MCF 10A (cell line): ENCODE data around the gene PRSS50. TPM values are rescaled to one million over a fixed set of nuclear protein-coding genes. Genes with fewer than 3 reads are reported as not detected.

Experiments used
- BruUV-seq: library from RNA; stranded (reverse); fragments of 400-500 nt; replicated peaks from 2 replicates; lab custom pipeline; 2021; lab: Mats Ljungman, UMichigan
- CTCF ChIA-PET: fragments of 300-600 bp; sonication (Branson Sonifier 250); formaldehyde crosslinking; extraction: SDS; loops from one replicate; lab custom pipeline; 2021; ENCODE audit warnings: antibody characterized with exemption, inconsistent platforms; lab: Yijun Ruan, JAX
- POLR2A ChIA-PET: fragments of 300-600, 350-650 bp; sonication (Branson Sonifier 250); formaldehyde crosslinking; extraction: SDS; loops from one replicate; lab custom pipeline; 2020; ENCODE audit warnings: antibody characterized with exemption, inconsistent platforms; lab: Yijun Ruan, JAX
- DNase-seq: peaks from one replicate; pipeline ENCODE4 v3.0.0-alpha.2; 2018; ENCODE audit not compliant: unreplicated experiment
- H3K27ac Mint-ChIP-seq: one replicate; pipeline ENCODE4 v1.8.0; 2022; ENCODE audit warnings: mild to moderate bottlenecking, low read depth, mixed read lengths; ENCODE audit not compliant: unreplicated experiment
- H3K27me3 Mint-ChIP-seq: one replicate; pipeline ENCODE4 v1.8.0; 2022; ENCODE audit warnings: mixed read lengths; ENCODE audit not compliant: insufficient read depth, unreplicated experiment
- H3K36me3 Mint-ChIP-seq: one replicate; pipeline ENCODE4 v1.8.0; 2022; ENCODE audit warnings: mild to moderate bottlenecking, moderate library complexity, mixed read lengths; ENCODE audit not compliant: insufficient read depth, unreplicated experiment
- H3K4me1 Mint-ChIP-seq: one replicate; pipeline ENCODE4 v1.8.0; 2022; ENCODE audit warnings: mixed read lengths; ENCODE audit not compliant: insufficient read depth, unreplicated experiment
- H3K4me3 Mint-ChIP-seq: one replicate; pipeline ENCODE4 v1.8.0; 2022; ENCODE audit warnings: mild to moderate bottlenecking, moderate library complexity, mixed read lengths; ENCODE audit not compliant: unreplicated experiment
- H3K9me3 Mint-ChIP-seq: one replicate; pipeline ENCODE4 v1.8.0; 2022; ENCODE audit warnings: mixed read lengths; ENCODE audit not compliant: unreplicated experiment
- CTCF ChIP-seq: fragments of 200-600 bp; IDR thresholded peaks from one replicate; pipeline ENCODE4 v1.8.0; 2022; ENCODE audit warnings: antibody characterized with exemption, mild to moderate bottlenecking; ENCODE audit not compliant: unreplicated experiment
- intact Hi-C: fragments of 100-400 bp; cut with micrococcal nuclease; formaldehyde crosslinking; loops from 2 replicates; pipeline ENCODE4 v1.14.1; 2022
- total RNA-seq: library from RNA; stranded (reverse); gene quantifications from 2 replicates; pipeline ENCODE4 v1.2.3, GENCODE V29; 2022

The PRSS50 gene
- total RNA-seq, 1 experiment from 2014 or later: not detected

DNA sequence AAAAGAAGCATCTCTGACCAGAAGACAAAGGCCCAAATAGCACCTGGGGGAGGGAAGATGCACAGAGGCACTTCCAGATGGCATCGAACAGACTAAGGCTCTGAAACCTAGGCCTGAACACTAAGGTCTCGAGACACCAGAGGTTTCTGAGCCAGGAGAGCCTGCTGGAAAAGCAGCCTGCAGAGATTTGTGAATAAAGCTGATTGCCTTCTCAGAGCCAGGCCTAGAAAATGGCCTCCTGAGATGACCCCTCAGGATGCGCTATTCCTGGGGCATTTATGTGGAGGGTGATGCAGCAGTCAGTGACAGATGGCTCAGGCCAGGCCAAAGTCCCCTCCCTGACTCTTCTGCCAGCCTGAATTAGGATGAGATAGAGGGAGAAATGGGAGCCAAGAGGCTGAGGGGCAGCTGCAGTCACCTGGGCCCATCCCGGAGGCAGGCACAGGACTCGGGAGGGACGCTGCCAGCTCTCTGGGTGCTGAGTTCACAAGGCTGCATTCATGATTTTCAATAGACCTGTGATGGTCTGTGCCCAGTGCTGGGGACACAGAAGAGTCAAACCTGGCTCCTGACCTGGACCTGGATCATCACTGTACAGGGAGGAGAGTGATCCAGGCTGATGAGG, 6.9 kb downstream of the PRSS50 start:
- H3K9me3 Mint-ChIP-seq: no peaks in the 10 kb centered on the region
- BruUV-seq: no TSS peak
- no peaks in the 10 kb centered on the region for H3K27me3 Mint-ChIP-seq
- POLR2A ChIA-PET: no interaction called here
- no peak for DNase-seq
- no peak for TF ChIP-seq CTCF
- CTCF ChIA-PET: interaction anchor here (0.6 to 1.3 kb wide), 6 partner anchors 8 to 181 kb away, joined by 3 to 5 read pairs (median 3); no protein-coding TSS in a partner anchor
- H3K4me3 Mint-ChIP-seq: no peak overlapping the region
- peaks cover 6% of the 10 kb centered on the region for H3K4me1 Mint-ChIP-seq
- no peaks in the 10 kb centered on the region for H3K36me3 Mint-ChIP-seq
- intact Hi-C loops: no loop called here
- H3K27ac Mint-ChIP-seq: no peak overlapping the region

DNA sequence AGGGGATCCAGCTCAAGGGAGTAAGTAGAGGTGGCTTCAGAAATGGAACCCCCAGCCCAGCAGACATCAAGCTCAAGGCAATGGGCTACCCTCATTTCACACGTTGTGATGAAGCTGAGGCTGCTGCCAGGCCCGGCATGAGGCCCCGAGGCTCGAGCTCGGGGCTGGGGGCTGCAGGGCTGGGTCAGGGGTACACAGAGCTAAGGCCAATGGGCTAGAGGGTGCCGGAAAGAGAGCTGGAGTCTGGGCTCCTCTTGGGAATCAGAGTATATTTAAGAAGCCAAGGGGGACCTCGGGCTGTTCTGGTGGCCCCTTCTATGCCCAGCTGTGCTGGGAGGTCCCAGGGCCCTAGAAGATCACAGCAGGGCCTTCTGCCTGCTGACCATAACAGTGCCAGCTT, 7.4 kb downstream of the PRSS50 start:
- Mint-ChIP-seq H3K27me3 (no peaks in the 10 kb centered on the region), H3K4me3 (no peak overlapping the region), H3K27ac (no peak overlapping the region), H3K9me3 (no peaks in the 10 kb centered on the region), H3K4me1 (peaks cover 6% of the 10 kb centered on the region), H3K36me3 (no peaks in the 10 kb centered on the region)
- no peak for DNase-seq
- no TSS peak for BruUV-seq
- ChIA-PET CTCF (interaction anchor here (0.6 to 2.9 kb wide), 6 partner anchors 9 to 185 kb away, joined by 3 to 11 read pairs (median 4); no protein-coding TSS in a partner anchor), POLR2A (no interaction called here)
- intact Hi-C loops: no loop called here
- no peak for TF ChIP-seq CTCF

GRCh38 chr3:46709721-46710120, 7.9 kb downstream of the PRSS50 start:
- no peaks in the 10 kb centered on the region for H3K27me3 Mint-ChIP-seq
- no TSS peak for BruUV-seq
- CTCF ChIA-PET: interaction anchor here (1.1 to 2.9 kb wide), 4 partner anchors 9 to 185 kb away, joined by 3 to 11 read pairs (median 4); no protein-coding TSS in a partner anchor
- no peak overlapping the region for H3K4me3 Mint-ChIP-seq
- H3K9me3 Mint-ChIP-seq: no peaks in the 10 kb centered on the region
- intact Hi-C loops: loop anchor here (5.0 kb wide), 1 partner anchor 613 kb away; no protein-coding TSS in a partner anchor
- no peak overlapping the region for H3K27ac Mint-ChIP-seq
- no peak for DNase-seq
- peaks cover 6% of the 10 kb centered on the region for H3K4me1 Mint-ChIP-seq
- no peak for TF ChIP-seq CTCF
- H3K36me3 Mint-ChIP-seq: no peaks in the 10 kb centered on the region
- POLR2A ChIA-PET: no interaction called here

GRCh38 chr3:46709157-46709654, 8.5 kb downstream of the PRSS50 start:
- H3K4me1 Mint-ChIP-seq: peaks cover 6% of the 10 kb centered on the region
- H3K4me3 Mint-ChIP-seq: no peak overlapping the region
- no peak for DNase-seq
- intact Hi-C loops: loop anchor here (5.0 kb wide), 1 partner anchor 613 kb away; no protein-coding TSS in a partner anchor
- TF ChIP-seq CTCF: no peak
- H3K36me3 Mint-ChIP-seq: no peaks in the 10 kb centered on the region
- H3K27ac Mint-ChIP-seq: no peak overlapping the region
- no peaks in the 10 kb centered on the region for H3K27me3 Mint-ChIP-seq
- no peaks in the 10 kb centered on the region for H3K9me3 Mint-ChIP-seq
- BruUV-seq: no TSS peak
- POLR2A ChIA-PET: no interaction called here
- CTCF ChIA-PET: interaction anchor here (1.1 to 2.9 kb wide), 2 partner anchors 186 to 200 kb away, joined by 6 to 11 read pairs; no protein-coding TSS in a partner anchor
